Superior temporal gyrus (tissue), 1 donor: ENCODE data around the gene SKAP1.
"Not testable (repeated sequence)": the region's sequence is repeated elsewhere in the genome, so short reads cannot be mapped to it uniquely, and the experiment has no call there.

ENCODE experiments used
- DNase-seq: peaks from one replicate; pipeline ENCODE4 v3.0.0-alpha.2; 2016; ENCODE audit errors: extremely low spot score

The SKAP1 gene

GRCh38 chr17:48449335-48449734 is 19.3 kb upstream of the SKAP1 start:
- not testable (repeated sequence) for DNase-seq

GRCh38 chr17:48445248-48445620 is 15.2 kb upstream of the SKAP1 start:
- no peak for DNase-seq

- no peak for DNase-seq
These were observed 14.7 kb upstream of the SKAP1 start for GRCh38 chr17:48444516-48445247.

GRCh38 chr17:48443712-48444111 is 13.7 kb upstream of the SKAP1 start:
- DNase-seq = no peak

GRCh38 chr17:48442819-48443218 is 12.8 kb upstream of the SKAP1 start:
- DNase-seq = no peak

- DNase-seq = no peak
These were observed 11.8 kb upstream of the SKAP1 start for GRCh38 chr17:48441862-48442261.

- DNase-seq = no peak
These were observed 11.3 kb upstream of the SKAP1 start for GRCh38 chr17:48441231-48441711.

GRCh38 chr17:48440669-48441068 is 10.7 kb upstream of the SKAP1 start:
- no peak for DNase-seq

- no peak for DNase-seq
These were observed 10.0 kb upstream of the SKAP1 start for GRCh38 chr17:48439875-48440505.

- no peak for DNase-seq
These were observed 9.3 kb upstream of the SKAP1 start for GRCh38 chr17:48439110-48439850.

- DNase-seq = no peak
These were observed 8.6 kb upstream of the SKAP1 start for GRCh38 chr17:48438516-48439061.

GRCh38 chr17:48433896-48434295 is 3.9 kb upstream of the SKAP1 start:
- DNase-seq = no peak

GRCh38 chr17:48432820-48433775 is 3.1 kb upstream of the SKAP1 start:
- DNase-seq = no peak

GRCh38 chr17:48429156-48429555 is 858 bp downstream of the SKAP1 start:
- DNase-seq = no peak

GRCh38 chr17:48427598-48427997 is 2.4 kb downstream of the SKAP1 start:
- no peak for DNase-seq

- no peak for DNase-seq
These were observed 3.1 kb downstream of the SKAP1 start for GRCh38 chr17:48426761-48427500.

GRCh38 chr17:48426019-48426665 is 3.9 kb downstream of the SKAP1 start:
- DNase-seq = no peak

GRCh38 chr17:48422060-48422459 is 8.0 kb downstream of the SKAP1 start:
- not testable (repeated sequence) for DNase-seq

- DNase-seq = no peak
These were observed 9.2 kb downstream of the SKAP1 start for GRCh38 chr17:48420823-48421222.

GRCh38 chr17:48416971-48417370 is 13.0 kb downstream of the SKAP1 start:
- no peak for DNase-seq
